ENCODE measurements around the gene ELOVL3. TPM values are rescaled to one million over a fixed set of nuclear protein-coding genes. Genes with fewer than 3 reads are reported as not detected.

The ELOVL3 gene
- total and polyA plus RNA-seq, 2 of the 13 experiments (the other 11 are each of a cell fraction or from before 2014, with no cell fraction given), result 0.58 to 0.69 TPM

- TF ChIP-seq ZNF468 (CRISPR knock-in tag; IDR thresholded peaks at IDR 0.05) (no peak), GFI1 (CRISPR knock-in tag; IDR thresholded peaks at IDR 0.05; ENCODE audit: borderline replicate concordance) (no peak), RFX5 (IDR thresholded peaks at IDR 0.05; ENCODE audit: low read depth, low read length) (peak; percentile 93), KDM6A (CRISPR knock-in tag; IDR thresholded peaks at IDR 0.05; ENCODE audit: low read depth) (no peak), ZNF441 (CRISPR knock-in tag; IDR thresholded peaks at IDR 0.05; ENCODE audit: borderline replicate concordance) (peak; percentile 56; the same call in 1 of the 2 replicates), ZNF275 (CRISPR knock-in tag; IDR thresholded peaks at IDR 0.05; ENCODE audit: borderline replicate concordance) (peak; percentile 64; the same call in 1 of the 2 replicates), GTF2F1 (IDR thresholded peaks at IDR 0.05; ENCODE audit: low read length) (no peak), ATF5 (CRISPR knock-in tag; IDR thresholded peaks at IDR 0.05; ENCODE audit: low read depth) (no peak), ZBTB43 (CRISPR knock-in tag; conservative IDR thresholded peaks at IDR 0.05) (peak; percentile 43; the same call in 1 of the 2 replicates), ZFYVE20 (CRISPR knock-in tag; IDR thresholded peaks at IDR 0.05; ENCODE audit: borderline replicate concordance, low read depth) (no peak), MXD4 (CRISPR knock-in tag; IDR thresholded peaks at IDR 0.05) (peak; percentile 63), ATM (IDR thresholded peaks at IDR 0.05; ENCODE audit: borderline replicate concordance) (no peak), IKZF5 (CRISPR knock-in tag; IDR thresholded peaks at IDR 0.05) (peak; percentile 51; the same call in 1 of the 2 replicates), JUN (CRISPR knock-in tag; IDR thresholded peaks at IDR 0.05) (peak; percentile 26; the same call in 1 of the 2 replicates), ZNF354B (CRISPR knock-in tag; IDR thresholded peaks at IDR 0.05) (no peak), ZNF850 (CRISPR knock-in tag; conservative IDR thresholded peaks at IDR 0.05) (no peak)
Measured at GRCh38 chr10:102245082-102245931, 19.2 kb downstream of the ELOVL3 start, which contains the start of gene GBF1 (continued).

Measured in HepG2 (cell line).